ENCODE measurements around the gene GLS.
"Not testable (repeated sequence)": the region's sequence is repeated elsewhere in the genome, so short reads cannot be mapped to it uniquely, and the experiment has no call there.

Gene GLS

DNA sequence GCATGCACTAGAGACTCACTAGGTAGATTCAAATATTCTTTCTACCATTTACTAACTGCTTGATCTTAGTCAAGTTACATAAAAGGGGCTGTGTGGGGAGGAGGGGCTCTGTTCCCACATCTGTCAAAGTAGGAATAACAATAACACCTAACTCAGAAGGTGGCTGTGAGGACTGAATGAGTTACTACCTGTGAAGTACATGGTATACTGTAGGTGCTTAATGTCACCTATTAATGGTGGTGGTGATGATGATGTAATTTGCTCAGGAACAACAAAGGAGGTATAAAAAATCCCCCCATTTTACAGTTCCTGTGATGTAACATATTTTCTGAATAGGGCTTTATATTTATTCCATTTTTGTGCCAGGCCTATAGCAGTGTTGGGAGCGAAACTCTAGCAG, 92.6 kb downstream of the GLS start:
- FAIRE-seq, result no peak

DNA sequence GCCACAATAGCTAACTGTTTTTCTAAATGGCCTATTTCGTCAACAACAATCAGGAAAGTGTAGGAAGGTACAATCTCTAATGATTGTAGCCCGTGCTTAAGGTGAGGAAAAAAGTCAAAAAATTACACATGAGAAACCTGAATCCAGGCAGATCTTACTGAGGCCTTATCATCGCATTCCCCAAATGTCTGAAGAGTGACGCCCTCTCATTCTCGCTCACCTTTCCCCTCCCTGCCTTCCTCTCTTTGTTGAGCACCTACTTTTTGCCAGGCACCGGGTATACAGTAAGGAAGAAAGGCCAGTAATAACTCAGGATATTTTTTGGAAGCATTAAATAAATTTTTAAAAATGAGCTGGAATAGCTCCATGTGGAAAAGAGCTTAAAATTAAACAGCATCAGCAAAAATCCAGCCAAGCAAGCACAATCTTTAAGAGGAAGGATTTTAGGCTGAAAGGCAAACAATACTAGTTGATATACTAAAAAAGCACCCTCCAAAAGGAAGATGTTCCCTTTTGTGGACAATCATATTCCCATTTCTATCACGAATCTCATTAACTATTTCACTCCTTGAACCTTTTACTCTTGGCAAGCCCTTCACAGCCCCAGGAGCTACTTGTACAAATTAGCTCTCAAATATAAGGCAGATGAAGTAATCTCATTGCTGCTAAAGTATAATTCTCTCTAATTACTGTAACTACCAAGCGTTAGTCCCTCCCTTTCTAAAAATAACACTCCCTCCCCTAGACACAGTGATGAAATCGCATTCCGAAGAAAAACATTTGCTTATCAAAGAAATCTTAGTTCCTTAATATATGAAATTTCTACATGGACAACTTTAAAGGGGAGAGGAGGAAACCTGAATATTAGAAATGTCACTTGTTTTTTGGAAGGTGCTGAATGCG, 93.4 kb downstream of the GLS start:
- FAIRE-seq, result no peak

DNA sequence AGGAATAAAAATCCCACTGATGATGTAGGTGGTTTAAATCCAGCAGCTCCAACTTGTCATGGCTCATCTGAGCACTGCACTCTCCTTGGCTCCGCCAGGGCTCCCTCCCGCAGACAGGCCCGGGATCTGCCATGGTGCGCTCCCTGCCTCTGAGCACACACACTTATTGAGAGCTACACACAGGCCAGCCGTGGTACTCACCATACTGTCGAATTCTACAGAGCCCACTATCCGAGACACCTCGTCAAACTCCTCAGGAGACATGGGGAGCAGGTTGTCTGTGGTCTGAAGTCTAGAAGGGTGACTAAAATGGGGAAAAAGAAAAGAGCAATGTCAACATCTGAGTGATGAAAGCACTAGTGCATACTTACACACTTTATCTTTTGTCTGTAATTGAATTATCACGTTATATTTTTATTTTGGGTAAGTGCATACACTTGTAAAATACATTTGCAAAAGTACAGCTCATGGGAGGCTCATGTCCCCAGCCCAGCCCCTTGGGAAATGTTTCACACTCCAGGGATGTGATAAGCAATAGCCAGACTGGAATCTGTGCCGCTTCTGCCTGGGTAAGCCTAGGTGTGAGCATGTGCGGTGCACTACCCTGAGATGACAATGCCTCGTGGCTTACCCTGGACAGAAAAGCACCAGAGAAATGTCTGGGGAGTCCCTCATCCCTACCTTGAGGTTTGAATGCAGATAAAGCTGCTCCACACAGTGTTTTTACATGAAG, 94.2 kb downstream of the GLS start:
- no peak for FAIRE-seq

DNA sequence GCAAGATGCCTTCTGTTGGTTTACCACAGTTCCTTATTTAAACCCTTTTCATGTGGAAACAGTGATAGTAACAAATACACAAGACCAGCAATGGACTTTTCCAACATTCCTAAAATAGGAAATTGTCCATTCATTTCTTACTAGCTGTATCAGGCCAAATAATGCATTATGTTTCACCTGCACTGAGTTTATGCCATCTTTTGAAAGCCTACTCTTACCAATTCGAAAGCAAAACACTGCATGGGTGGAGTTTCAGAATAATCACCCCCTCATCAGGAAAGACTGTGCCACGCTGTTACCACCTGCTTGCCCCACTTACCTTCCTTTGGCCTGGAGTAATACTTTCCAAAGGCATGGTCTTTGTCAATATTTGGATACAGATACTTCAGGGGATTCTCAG, 95.9 kb downstream of the GLS start:
- no peak for FAIRE-seq

DNA sequence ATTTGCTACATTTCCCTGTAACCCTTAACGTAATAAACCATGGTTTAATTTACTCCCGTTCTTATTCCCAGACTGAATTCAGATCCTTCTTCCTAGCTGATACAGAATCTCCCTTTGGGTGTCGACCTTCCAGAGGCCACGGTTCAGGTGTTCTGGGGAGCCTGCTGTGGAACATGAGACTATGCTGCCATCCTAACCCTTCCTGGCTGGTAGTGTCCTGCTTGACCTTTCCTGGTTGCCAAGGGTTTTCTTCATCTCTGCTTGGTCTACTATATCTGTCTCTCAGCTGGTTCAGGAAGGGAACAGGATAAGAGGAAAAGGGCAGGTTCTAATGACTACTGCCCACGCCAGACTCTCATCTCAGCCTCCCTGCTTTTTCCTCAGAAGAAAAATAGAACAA, 96.9 kb downstream of the GLS start:
- no peak for FAIRE-seq

DNA sequence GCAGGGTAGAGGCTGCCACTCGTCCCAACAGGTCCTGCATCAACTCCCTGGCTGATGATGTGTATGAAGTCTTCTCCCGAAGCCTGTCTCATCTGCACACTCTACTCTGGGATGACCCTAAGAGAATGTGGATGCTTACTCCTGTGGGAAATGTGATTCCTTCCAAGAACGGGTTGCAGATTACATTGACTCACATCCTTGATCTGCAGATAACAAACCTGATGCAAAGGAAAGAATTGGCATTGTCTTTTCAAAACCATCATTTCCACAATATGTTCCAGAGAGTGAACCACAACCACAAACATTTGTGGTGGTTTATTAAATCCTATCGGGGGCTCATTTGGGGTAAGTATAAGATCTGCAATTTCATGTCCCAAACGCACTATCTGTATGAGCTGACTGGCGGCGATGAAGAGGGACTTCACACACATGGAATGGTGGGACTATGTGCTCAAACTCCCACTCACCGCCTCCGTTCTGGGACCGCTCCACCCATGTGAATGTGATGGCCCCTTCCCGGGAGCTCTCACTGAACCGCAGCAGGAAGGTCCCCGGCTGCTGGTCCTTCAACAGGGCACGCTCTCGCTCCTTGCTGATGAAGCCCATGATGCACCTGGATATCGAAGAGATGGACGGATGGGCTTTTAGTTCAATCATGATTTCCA, 97.9 kb downstream of the GLS start:
- FAIRE-seq, result no peak

DNA sequence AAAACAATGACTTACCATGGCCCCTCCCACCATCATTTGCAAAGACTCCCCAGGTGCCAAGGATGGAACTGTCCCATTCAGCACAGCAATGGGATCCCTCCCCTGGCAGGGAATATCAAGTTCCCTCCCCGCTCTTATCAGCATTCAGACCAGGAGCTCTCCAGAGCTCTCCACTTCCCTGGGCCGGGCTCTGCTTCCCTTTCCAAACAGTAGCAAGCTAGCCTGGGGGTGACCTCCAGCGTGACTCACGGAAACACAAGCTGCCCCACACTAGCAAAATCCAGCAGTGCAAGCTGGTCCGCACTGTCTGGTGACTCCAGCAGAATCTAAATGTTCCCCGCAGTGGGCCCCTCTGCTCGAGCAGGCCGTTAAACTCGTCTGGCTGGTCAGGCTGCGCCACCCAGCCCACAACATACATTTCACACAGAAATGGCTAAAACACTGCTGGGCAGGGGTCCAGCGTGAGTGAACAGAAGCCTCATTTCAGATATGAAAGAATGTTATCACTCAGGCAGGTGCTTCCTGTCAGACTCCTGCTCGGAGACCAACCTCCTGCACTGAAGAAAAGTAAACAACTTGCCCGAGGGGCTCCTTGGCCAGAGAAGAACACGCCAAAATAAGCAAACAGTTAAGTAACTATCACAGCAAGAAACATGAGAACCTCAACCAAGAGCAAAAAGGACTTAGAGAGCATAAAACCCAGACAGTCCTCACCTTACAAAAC, 99.4 kb downstream of the GLS start:
- no peak for FAIRE-seq

DNA sequence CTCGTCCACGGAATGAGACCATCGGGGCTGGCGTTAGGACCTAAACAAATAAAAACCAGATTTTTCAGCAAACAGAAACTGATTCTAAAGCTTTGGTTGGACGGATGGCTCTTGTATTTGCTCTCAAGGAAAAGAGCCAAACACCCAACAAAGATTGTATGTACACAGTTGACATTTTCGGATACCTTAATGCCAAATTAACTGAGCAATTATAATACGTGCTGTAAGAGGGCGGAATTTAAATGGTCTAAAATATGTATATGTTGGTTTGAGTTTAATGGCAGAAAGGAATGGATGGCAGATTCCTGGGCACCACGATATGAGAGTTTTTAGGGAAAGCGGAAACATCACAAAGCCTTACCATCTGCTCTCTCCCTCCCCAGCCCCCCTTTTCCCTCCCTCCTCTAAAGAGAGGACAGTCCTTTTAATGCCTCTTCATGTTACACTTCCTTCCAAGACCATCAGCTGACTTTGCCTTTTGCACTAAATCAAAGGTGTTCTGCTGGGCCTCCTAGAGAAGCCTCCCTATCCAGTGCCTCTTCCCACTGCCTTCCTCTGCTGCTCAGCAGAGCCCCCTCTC, 100.1 kb downstream of the GLS start:
- FAIRE-seq, result no peak

DNA sequence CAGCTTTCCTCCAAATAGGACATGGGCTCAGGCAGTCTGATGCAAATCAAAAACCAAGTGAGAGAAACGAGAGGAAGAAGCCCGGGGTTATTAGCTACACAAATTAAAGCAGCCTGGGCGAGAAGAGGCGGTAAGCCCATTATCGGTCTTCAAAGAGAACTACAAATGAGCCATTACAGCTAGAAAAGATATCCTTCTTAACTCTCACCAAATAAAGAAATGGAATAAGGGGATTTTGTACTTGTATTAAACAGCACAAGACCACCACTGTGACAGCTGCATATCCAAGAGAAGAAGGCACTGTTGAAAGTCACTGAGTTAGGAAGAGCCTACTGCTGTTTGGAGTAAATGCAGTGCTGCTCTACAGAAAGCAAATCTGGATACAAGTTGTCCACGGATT, 100.7 kb downstream of the GLS start:
- FAIRE-seq, result no peak

DNA sequence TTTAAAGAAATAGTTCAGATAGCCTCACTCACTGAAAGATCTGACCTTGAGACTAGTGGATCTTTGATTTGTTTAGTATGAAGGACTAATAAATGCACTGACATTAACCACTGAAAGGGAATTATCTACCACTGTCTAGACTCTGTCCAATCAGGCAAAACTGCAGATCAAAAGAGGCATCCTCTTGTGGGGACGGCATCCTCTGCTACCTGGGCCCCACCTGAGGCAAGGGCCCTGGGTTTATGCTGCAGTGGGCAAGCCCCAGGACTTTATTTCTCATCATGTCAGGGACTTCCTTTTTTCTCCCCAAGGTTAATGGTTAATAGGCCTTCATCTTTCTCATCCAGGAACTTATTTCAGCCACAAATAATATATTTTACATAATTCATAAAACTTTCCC, 101.1 kb downstream of the GLS start:
- no peak for FAIRE-seq

DNA sequence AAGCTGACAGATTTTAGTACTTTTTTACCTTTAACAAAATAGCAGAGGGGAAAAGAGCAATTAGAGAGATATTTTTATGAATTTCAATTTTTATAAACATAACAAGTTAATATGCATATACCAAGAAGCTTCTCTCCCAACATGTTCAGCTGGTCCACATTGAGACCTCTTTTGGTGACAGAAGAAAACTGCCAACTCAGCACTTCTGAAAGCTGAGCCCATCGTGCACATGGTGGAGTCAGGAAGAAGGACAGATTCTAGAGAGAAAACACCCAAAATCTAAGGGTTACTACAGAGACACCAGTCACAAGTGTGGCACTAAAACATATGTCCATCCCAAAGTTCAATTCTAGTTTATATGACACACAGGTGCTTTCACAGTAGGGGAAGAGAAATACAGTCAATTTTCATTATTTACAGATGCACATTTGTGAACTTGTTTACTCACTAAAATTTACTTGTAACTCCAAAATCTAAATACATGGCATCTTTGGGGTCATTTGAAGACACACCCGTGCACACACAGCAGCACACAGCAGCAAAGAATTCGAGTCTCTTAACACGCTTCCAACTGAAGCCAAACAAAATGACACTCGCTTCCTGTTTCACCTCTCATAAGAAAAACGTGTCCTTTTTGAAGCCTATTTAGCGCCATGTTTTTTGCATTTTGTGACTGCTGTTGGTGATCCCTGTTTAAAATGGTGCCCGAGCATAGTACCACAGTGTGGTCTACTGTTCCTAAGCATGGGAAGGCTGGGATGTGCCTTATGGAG, 101.8 kb downstream of the GLS start:
- FAIRE-seq, result no peak

DNA sequence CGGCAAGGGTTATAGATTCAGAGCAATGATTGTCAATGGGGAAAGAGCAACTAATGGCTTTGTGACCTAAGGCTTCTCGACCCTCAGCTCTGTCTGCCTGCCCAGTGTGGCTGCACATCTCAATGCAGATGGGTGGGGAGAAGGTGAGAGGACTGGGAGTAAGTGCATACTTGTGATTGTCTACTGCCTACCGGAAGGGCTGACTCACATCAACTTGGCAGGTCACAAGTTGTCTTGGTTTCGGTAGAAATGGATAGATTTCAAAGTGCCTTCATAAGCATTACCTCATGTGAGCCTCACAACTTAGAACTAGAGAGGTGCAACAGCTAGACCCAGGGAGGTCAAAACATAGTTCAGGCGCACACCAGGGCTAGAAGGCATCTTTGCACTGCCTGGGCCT, 104.0 kb downstream of the GLS start:
- no peak for FAIRE-seq

DNA sequence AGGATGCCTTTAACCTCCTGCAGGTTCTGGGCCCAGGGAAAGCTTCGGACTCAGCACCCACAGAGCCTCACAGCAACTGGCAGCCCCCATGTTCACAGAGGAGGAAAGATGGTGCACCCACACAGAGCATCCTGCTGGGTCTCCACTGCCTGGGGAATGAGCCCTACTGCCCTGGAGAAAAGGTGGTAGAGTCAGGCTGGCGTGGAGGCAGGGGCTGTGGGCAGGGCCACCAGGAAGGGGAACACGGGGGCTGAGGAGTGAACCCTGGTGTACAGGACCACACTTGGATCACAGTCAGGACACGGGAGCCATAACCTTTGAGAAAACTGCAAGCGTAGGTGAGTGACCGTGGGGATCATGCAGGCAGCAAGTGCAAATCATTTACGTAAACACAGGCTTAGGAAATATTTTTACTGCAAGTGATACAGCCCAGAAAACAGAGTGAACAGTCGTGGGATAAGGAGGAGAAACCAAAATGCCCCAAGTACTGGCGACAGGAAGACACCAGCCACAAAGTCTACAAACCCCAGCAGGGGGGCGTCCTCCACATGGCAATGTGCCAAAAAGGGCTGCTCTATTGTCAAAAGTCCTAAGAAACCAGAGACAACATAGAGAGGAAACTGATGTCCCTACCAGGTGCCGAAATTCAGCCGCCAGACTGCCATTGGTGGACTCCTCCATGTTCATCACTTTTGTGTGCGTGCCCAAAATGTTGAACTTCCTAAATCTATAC, 105.8 kb downstream of the GLS start:
- FAIRE-seq, result no peak

DNA sequence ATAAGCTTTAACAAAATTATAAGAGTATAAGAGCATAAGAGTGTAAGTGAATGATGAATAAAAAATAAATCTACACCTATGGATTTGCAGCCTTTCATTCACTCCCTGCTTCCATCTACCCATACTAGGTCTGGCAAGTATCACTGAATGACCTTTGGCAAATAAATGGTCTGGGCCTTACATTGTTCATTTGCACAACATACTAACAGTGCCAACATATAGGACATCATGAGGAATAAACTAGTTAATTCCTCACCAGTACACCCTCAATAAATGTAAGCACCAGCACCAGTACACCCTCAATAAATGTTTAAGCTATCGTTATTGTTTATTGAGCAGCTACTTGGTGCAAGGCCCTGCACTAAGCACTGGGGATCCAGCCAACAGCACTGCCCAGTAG, 106.5 kb downstream of the GLS start:
- FAIRE-seq, result no peak

DNA sequence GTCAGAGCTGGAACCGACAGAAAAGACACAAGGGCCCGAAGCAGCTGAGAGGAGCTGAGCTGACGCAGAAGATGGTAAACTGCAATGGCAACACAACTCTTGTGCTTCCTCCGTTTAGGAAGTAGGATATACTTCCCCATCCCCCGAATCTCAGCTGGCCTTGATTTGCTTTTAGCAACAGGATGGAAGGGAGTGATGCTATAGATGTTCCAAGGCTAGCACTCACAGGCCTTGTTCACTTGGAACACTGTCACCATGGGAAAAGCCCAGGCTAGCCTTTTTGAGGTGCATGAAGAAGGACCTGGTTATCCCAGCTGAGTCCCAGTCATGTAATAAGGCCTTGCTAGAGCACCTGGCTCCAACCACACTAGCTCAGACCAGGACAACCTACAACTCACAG, 107.3 kb downstream of the GLS start:
- no peak for FAIRE-seq

DNA sequence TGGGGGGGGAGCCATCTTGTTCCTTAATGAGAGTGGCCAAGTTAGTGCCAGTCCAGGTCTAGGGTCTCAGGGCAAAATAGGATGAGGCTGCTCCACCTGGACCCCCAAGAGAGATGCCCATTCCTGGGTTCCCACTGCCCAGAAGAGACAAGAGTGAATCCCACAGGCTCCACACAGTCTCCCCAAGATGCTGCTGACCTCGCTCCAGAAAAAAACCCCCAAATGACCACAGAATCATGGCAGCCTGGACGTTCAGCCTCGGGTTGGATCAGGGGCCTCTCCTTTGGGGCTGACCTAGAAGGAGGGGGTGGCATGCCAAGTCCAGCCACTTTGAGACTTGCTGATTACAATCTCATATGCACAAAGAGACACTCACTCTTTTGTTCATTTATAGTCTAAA, 108.3 kb downstream of the GLS start:
- no peak for FAIRE-seq

DNA sequence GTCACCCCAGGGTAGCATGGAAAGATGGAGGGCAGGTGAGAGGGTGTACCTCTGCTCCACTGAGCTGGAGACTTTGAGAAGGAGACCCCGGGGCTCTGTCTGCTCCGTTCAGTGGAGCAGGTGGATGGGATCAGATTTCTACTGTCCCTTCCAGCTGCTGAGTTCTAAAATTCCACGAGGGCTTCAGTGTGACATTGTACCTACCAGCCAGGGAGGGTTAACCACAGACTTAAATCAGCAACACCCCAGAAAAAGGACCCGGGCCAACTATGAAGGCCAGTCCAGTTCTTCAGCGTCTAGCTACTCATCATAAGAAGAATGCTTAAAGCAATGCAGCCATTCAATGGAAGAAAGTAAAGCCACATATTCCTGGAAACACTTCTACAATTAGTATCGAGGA, 109.5 kb downstream of the GLS start:
- FAIRE-seq, result no peak

DNA sequence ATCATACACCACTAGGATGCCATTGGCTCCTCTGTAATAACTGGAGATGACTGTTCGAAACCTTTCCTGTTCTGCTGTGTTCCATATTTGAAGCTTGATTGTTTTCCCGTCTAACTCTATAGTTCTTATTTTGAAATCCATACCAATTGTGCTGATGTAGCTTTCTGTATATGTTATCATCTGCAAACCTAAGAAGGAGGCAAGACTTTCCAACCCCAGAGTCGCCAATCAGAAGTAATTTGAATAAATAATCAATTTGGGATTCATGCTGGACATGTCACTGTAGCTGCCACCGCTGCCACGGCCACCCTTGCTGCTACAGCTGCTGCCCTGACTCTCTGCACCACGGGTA, 112.6 kb downstream of the GLS start:
- FAIRE-seq, result peak; percentile 30

DNA sequence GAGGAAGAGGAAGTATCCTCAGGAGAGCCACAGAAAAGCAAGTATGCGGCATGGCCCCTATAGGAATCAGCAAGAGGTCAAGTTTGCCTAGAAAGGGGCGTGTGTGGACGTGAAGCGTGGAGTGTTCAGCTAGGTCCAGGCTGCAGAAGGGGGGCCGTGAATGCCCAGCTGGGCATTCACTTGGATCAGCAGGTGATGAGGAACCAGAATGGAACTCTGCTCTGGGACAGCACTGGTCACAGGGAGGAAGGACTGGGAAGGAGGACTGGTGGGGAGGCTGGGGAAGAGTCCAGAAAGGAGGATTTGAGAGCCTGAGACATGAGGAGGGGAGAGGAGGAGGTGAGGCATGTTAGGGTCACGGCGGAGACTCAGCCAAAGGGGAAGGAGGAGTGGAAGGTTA, 113.5 kb downstream of the GLS start:
- FAIRE-seq, result no peak

DNA sequence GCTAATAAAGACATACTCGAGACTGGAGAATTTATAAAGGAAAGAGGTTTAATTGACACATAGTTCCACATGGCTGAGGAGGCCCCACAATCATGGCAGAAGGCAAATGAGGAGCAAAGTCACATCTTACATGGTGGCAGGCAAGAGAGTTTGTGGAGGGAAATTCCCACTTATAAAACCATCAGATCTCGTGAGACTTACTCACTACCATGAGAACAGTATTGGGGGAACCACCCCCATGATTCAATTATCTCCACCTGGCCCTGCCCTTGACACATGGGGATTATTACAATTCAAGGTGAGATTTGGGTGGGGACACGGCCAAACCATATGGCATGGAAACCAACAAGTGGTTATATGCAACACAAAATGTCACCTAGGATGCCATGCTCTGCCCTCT, 114.7 kb downstream of the GLS start:
- FAIRE-seq, result not testable (repeated sequence)

DNA sequence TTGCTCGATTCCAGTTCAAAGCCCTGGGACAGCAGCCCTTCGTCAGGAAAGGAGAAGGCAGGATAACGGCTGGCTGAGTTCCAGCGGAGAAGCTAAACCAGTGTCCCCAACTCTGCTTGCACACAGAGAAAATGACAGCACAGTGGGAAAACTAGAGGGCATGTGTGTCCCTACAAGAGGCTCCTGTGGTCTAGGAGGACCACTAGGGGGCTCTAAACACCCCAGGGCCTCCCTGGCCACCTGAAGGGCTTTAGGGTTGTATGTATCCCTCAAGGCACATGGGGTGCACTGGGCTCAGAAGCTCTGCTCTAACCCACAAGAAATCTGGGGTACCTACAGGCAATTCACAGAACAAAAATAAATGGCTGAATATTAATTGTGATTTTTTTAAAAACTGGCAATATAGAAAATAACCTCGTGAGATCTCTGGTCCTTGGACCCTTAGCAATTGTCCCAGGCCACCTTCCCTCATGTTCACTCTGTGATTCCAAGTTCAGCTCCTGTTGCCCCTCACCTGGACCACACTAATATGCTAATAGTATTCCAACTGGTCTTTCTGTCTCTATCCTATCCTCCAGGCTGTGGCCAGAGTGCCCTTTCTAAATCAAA, 115.8 kb downstream of the GLS start:
- no peak for FAIRE-seq

All from islet of Langerhans (tissue), 1 donor.